LNCAP (cell line): ENCODE measurements around the gene SKI.

Source experiments
- CTCF ChIP-seq: fragments of 450-650 bp; IDR thresholded peaks from 2 replicates; pipeline ENCODE4 v1.5.1; 2017; ENCODE audit warnings: mild to moderate bottlenecking

SKI gene

DNA sequence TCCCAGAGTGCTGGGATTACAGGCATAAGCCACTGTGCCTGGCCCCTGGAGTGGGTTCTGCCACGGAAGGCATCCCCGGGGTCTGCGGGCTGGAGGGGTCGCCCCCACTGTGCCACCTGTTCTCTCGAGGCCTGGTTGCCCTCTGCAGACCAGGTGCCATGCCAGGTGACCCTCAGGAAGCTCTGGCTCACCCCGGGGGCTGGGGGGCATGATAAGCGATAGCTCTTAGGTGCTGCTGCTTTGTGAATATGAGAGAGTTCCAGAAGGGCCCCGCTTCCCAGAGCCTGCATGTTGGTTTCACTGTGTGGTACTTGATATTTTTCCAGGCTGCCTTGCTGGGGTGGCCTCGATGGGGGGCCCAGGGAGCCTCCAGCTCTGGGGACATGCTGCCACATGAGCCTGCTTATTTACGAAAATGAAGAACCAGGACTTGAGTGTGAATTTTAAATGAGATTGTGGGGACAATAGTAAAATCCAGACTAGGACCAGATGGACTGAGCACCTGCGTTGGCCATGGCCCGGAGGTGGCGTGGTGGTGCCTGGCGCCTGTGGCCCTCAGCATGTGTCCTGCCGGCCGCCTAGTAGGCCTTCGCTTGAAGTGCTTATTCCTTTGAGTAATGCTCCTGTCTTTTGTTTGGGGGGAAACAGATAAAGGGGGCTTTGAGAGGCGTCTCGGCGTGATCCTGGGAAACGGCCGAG, 7.3 kb downstream of the SKI start:
- no peak for TF ChIP-seq CTCF

DNA sequence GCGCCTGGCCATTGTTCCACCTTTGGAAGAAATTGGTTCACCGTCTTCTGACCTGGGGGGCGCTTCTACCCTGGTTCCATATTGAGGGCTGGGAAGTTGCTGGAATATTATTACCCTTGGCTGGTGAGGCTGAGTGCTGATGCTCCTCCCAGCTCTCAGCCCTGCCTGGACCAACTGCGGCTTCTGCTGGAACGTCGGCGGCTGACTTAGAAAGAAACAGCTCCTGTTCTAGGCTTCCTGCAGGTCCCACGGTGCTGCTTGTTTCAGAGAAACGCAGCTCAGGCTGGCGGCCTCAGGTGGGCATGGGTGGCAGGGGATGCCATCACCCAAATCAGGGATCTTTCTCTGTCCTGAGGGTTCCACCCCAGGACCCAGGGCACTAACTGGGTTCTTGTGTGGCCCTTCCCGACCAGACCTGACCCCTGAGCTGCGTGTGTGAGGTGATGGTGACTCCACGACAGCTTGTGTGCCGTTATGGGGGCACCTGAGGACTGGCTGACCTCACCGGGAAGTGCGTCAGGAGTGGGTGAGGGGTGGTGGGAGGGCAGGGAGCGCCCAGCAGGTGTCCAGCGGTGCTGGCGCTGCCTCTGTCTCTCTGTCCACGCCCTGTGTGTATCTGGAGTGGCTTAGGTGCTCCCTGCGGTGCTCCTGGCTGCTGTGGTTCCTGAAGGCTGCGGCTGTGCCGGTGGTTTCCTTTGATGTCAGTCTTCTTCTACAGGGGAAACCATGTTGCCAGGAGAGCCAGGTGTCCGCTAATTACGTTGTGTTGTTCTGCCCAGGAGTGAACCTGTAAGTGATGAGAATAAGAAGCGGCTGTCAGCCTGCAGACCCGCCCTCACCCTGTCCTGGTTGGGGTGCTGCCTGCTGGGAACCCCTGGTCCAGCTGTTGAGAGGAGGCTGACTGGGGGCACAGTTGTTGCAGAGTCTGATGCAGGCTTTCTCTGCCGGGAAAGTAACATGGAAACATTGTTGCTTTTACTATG, 8.9 kb downstream of the SKI start:
- TF ChIP-seq CTCF = no peak

DNA sequence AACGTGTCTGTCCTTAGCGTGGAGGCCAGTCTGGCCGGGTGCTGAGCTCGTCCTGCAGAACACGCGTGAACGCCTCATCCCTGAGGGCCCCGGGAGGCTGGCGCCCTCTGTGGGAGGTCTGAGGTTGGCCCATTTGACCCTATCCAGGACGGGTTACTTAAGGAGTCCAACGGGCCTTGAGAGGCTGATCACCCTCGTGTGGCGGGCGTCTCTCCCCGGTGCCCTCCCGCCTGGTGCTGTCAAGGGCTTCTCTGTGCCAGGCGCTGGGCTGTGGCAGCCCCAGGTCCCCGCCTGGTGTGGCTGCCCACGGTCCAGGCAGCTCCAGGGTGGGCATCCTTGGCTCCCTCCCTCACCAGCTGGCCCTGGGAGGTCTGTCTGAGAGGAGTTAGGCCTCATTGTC, 9.7 kb downstream of the SKI start:
- TF ChIP-seq CTCF = peak; percentile 11; the same call in 1 of the 2 replicates

GRCh38 chr1:2238361-2239012, 10.4 kb downstream of the SKI start:
- TF ChIP-seq CTCF = no peak

DNA sequence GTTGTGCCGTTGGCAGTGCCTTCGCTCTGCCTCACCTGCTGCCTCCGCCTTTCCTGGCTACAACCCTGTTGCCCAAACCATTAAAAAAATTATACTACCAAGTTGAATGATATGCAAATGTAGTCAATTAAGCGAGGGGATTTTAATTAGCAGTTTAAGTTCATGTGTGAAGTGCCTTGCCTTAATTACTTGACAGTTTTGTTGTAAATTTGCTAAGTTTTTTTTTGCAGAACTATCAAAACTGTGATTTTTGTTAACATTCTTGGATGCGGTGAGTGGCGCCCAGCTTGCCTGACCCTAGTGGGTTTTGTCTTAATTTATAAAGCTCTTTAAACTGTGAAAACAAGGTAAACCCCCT, 10.9 kb downstream of the SKI start:
- TF ChIP-seq CTCF = no peak

DNA sequence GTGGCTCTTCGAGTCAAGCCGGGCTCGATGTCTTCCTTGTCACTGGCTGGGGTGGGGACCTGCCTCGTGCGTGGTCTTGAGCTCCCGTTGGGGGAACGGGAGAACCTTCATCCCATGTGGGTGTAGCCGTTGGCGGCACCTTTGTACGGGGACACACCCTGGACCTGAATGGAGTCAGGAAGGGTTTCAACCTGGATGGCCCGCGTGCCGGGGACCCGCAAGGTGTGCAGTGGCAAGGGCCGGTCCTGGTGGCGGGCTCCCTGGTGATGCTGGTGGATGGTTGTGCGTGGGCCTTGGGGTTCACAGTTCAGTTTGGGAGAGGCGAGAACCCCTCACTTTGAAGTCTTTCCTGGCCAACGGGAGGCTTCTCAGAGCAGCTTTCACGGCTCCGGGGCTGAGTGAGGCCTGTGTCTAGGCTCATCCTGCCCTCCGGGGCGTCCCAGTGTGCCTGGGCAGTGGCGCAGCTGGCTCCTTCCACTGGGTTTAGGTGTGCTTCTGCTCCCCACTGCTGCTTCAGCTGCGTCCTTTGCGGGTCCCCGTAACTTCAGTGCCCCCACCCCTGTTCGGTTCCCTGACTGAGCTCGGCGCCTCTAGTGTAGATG, 11.4 kb downstream of the SKI start:
- TF ChIP-seq CTCF = no peak
